ENCODE data around the gene AP1S1.
"Not testable (repeated sequence)": the region's sequence is repeated elsewhere in the genome, so short reads cannot be mapped to it uniquely, and the experiment has no call there.

The AP1S1 gene

GRCh38 chr7:101114492-101114891 is 39.8 kb upstream of the AP1S1 start:
- no peak overlapping the region for H3K27ac ChIP-seq (ENCODE audit: low read depth, low read length)
- no peaks in the 10 kb centered on the region for H3K27me3 ChIP-seq (ENCODE audit: control insufficient read depth, insufficient read depth, low read length)
- H3K4me1 ChIP-seq (ENCODE audit: control insufficient read depth, insufficient read depth, low read length): no peaks in the 10 kb centered on the region

GRCh38 chr7:101115215-101115614 is 39.1 kb upstream of the AP1S1 start:
- H3K4me3 ChIP-seq (ENCODE audit: low read depth, low read length): no peak overlapping the region
- H3K27ac ChIP-seq (ENCODE audit: low read depth, low read length): no peak overlapping the region
- no peaks in the 10 kb centered on the region for H3K27me3 ChIP-seq (ENCODE audit: control insufficient read depth, insufficient read depth, low read length)
- no peaks in the 10 kb centered on the region for H3K4me1 ChIP-seq (ENCODE audit: control insufficient read depth, insufficient read depth, low read length)
- H3K9ac ChIP-seq (ENCODE audit: low read depth, low read length): no peak overlapping the region
- no peaks in the 10 kb centered on the region for H3K36me3 ChIP-seq (ENCODE audit: control insufficient read depth, insufficient read depth, low read length)
- no peaks in the 10 kb centered on the region for H3K9me3 ChIP-seq (ENCODE audit: control insufficient read depth, insufficient read depth, low read length)

More at GRCh38 chr7:101114492-101114891, 39.8 kb upstream of the AP1S1 start:
- no peak overlapping the region for H3K4me3 ChIP-seq (ENCODE audit: low read depth, low read length)
- H3K36me3 ChIP-seq (ENCODE audit: control insufficient read depth, insufficient read depth, low read length): no peaks in the 10 kb centered on the region
- no peak overlapping the region for H3K9ac ChIP-seq (ENCODE audit: low read depth, low read length)
- H3K9me3 ChIP-seq (ENCODE audit: control insufficient read depth, insufficient read depth, low read length): no peaks in the 10 kb centered on the region

GRCh38 chr7:101116898-101117297 is 37.4 kb upstream of the AP1S1 start:
- Histone ChIP-seq H3K9me3 (ENCODE audit: control insufficient read depth, insufficient read depth, low read length) (no peaks in the 10 kb centered on the region), H3K36me3 (ENCODE audit: control insufficient read depth, insufficient read depth, low read length) (no peaks in the 10 kb centered on the region), H3K27me3 (ENCODE audit: control insufficient read depth, insufficient read depth, low read length) (no peaks in the 10 kb centered on the region), H3K9ac (ENCODE audit: low read depth, low read length) (no peak overlapping the region), H3K27ac (ENCODE audit: low read depth, low read length) (no peak overlapping the region), H3K4me1 (ENCODE audit: control insufficient read depth, insufficient read depth, low read length) (peaks cover 2% of the 10 kb centered on the region), H3K4me3 (ENCODE audit: low read depth, low read length) (no peak overlapping the region)

GRCh38 chr7:101118856-101119255 is 35.4 kb upstream of the AP1S1 start:
- Histone ChIP-seq H3K4me3 (ENCODE audit: low read depth, low read length) (no peak overlapping the region), H3K27me3 (ENCODE audit: control insufficient read depth, insufficient read depth, low read length) (no peaks in the 10 kb centered on the region), H3K4me1 (ENCODE audit: control insufficient read depth, insufficient read depth, low read length) (peaks cover 11% of the 10 kb centered on the region), H3K9me3 (ENCODE audit: control insufficient read depth, insufficient read depth, low read length) (no peaks in the 10 kb centered on the region), H3K9ac (ENCODE audit: low read depth, low read length) (no peak overlapping the region), H3K36me3 (ENCODE audit: control insufficient read depth, insufficient read depth, low read length) (no peaks in the 10 kb centered on the region), H3K27ac (ENCODE audit: low read depth, low read length) (no peak overlapping the region)

- H3K4me1 ChIP-seq (ENCODE audit: control insufficient read depth, insufficient read depth, low read length): peaks cover 11% of the 10 kb centered on the region
- H3K9ac ChIP-seq (ENCODE audit: low read depth, low read length): no peak overlapping the region
- H3K36me3 ChIP-seq (ENCODE audit: control insufficient read depth, insufficient read depth, low read length): no peaks in the 10 kb centered on the region
- no peaks in the 10 kb centered on the region for H3K27me3 ChIP-seq (ENCODE audit: control insufficient read depth, insufficient read depth, low read length)
- H3K9me3 ChIP-seq (ENCODE audit: control insufficient read depth, insufficient read depth, low read length): no peaks in the 10 kb centered on the region
- no peak overlapping the region for H3K27ac ChIP-seq (ENCODE audit: low read depth, low read length)
- no peak overlapping the region for H3K4me3 ChIP-seq (ENCODE audit: low read depth, low read length)
Measured at GRCh38 chr7:101119876-101120275, 34.4 kb upstream of the AP1S1 start.

- Histone ChIP-seq H3K4me1 (ENCODE audit: control insufficient read depth, insufficient read depth, low read length) (peaks cover 11% of the 10 kb centered on the region), H3K36me3 (ENCODE audit: control insufficient read depth, insufficient read depth, low read length) (no peaks in the 10 kb centered on the region), H3K9me3 (ENCODE audit: control insufficient read depth, insufficient read depth, low read length) (no peaks in the 10 kb centered on the region), H3K9ac (ENCODE audit: low read depth, low read length) (no peak overlapping the region), H3K27ac (ENCODE audit: low read depth, low read length) (no peak overlapping the region), H3K4me3 (ENCODE audit: low read depth, low read length) (no peak overlapping the region), H3K27me3 (ENCODE audit: control insufficient read depth, insufficient read depth, low read length) (no peaks in the 10 kb centered on the region)
Measured at GRCh38 chr7:101120315-101120714, 34.0 kb upstream of the AP1S1 start.

GRCh38 chr7:101121631-101121990 is 32.7 kb upstream of the AP1S1 start:
- H3K27me3 ChIP-seq (ENCODE audit: control insufficient read depth, insufficient read depth, low read length); H3K9me3 ChIP-seq (ENCODE audit: control insufficient read depth, insufficient read depth, low read length); H3K4me3 ChIP-seq (ENCODE audit: low read depth, low read length); H3K36me3 ChIP-seq (ENCODE audit: control insufficient read depth, insufficient read depth, low read length); H3K9ac ChIP-seq (ENCODE audit: low read depth, low read length): not testable (repeated sequence)
- peak overlapping the region; percentile 86 for H3K27ac ChIP-seq (ENCODE audit: low read depth, low read length)
- H3K4me1 ChIP-seq (ENCODE audit: control insufficient read depth, insufficient read depth, low read length): peaks cover 15% of the 10 kb centered on the region

- no peaks in the 10 kb centered on the region for H3K9me3 ChIP-seq (ENCODE audit: control insufficient read depth, insufficient read depth, low read length)
- no peak overlapping the region for H3K4me3 ChIP-seq (ENCODE audit: low read depth, low read length)
- peak overlapping the region; percentile 86 for H3K27ac ChIP-seq (ENCODE audit: low read depth, low read length)
- H3K27me3 ChIP-seq (ENCODE audit: control insufficient read depth, insufficient read depth, low read length): no peaks in the 10 kb centered on the region
- H3K4me1 ChIP-seq (ENCODE audit: control insufficient read depth, insufficient read depth, low read length): peaks cover 22% of the 10 kb centered on the region
- 0 out of 2 replicates have a peak overlapping the region, but pooled peaks have one; percentile 12 for H3K9ac ChIP-seq (ENCODE audit: low read depth, low read length)
- H3K36me3 ChIP-seq (ENCODE audit: control insufficient read depth, insufficient read depth, low read length): no peaks in the 10 kb centered on the region
Measured at GRCh38 chr7:101121991-101122932, 32.0 kb upstream of the AP1S1 start.

- no peaks in the 10 kb centered on the region for H3K9me3 ChIP-seq (ENCODE audit: control insufficient read depth, insufficient read depth, low read length)
- no peak overlapping the region for H3K9ac ChIP-seq (ENCODE audit: low read depth, low read length)
- H3K27me3 ChIP-seq (ENCODE audit: control insufficient read depth, insufficient read depth, low read length): no peaks in the 10 kb centered on the region
- H3K27ac ChIP-seq (ENCODE audit: low read depth, low read length): no peak overlapping the region
- H3K36me3 ChIP-seq (ENCODE audit: control insufficient read depth, insufficient read depth, low read length): no peaks in the 10 kb centered on the region
- H3K4me1 ChIP-seq (ENCODE audit: control insufficient read depth, insufficient read depth, low read length): peaks cover 24% of the 10 kb centered on the region
- no peak overlapping the region for H3K4me3 ChIP-seq (ENCODE audit: low read depth, low read length)
Measured at GRCh38 chr7:101122933-101123702, 31.2 kb upstream of the AP1S1 start.

GRCh38 chr7:101123703-101124068 is 30.6 kb upstream of the AP1S1 start:
- Histone ChIP-seq H3K9me3 (ENCODE audit: control insufficient read depth, insufficient read depth, low read length) (no peaks in the 10 kb centered on the region), H3K4me1 (ENCODE audit: control insufficient read depth, insufficient read depth, low read length) (peaks cover 24% of the 10 kb centered on the region), H3K27me3 (ENCODE audit: control insufficient read depth, insufficient read depth, low read length) (no peaks in the 10 kb centered on the region), H3K27ac (ENCODE audit: low read depth, low read length) (no peak overlapping the region), H3K9ac (ENCODE audit: low read depth, low read length) (no peak overlapping the region), H3K36me3 (ENCODE audit: control insufficient read depth, insufficient read depth, low read length) (no peaks in the 10 kb centered on the region), H3K4me3 (ENCODE audit: low read depth, low read length) (no peak overlapping the region)
